ENCODE results near the gene NRXN3.
A peak's percentile ranks its signal among the peaks of the same experiment; 100 is the strongest.
"Not testable (repeated sequence)": the region's sequence is repeated elsewhere in the genome, so short reads cannot be mapped to it uniquely, and the experiment has no call there.

NRXN3 gene

DNA sequence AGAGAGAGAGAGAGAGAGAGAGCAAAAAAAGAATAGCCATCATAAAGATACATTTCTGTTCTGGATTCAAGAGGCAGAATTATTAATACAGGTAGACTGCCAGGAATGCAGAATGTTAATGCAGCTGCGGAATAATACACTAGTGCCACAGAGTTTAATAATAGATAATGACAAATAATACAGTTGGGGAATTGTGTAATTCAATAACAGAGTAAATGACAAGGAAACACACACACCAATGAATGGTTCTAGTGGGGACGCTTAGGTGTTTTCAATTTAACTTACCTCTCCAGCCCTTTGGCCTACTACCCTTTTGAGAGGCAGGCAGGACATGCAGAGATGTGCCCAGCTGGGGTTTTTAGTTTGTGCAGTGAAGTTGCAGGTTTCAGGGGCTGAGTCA is 313.9 kb downstream of the NRXN3 start:
- FAIRE-seq (no peak), DNase-seq (ENCODE audit: low spot score) (no peak)

DNA sequence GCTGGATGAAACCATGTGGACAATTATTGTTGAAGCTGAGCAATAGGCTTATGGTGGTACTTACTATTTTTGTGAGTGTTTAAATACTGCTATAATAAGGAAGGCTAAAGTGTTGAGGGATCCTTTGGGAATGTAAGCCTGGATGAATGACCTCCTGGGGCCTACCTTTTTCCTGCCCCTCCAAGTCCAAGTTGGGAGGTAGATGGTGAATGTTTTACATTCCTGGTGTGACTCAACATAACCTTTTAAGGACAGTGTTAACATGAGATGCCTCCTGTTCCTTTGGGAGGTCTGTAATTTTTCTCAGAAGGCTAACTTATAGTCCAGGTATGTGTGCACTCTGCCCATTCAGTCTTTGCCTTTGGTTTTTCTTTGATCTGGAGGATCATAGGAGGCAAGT is 315.9 kb downstream of the NRXN3 start:
- FAIRE-seq, result no peak
- DNase-seq (ENCODE audit: low spot score), result no peak

DNA sequence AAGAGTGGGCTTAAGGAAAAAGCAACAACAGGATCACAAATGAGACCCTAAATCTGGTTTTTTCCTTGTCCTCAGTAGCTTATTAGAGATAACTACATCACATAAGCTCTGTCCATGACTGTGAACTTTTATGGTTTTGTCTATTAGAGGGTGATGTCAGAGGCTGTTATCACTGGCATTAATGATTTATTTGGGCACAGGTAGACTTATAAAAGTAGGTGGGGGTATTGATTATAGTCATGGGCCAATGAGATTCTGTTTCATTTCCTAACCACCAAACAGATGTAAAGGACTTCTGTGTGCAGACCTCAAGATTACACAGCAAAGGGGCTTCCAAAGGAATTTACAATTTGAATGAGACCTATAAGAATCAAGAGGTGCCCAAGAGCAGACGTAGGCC is 316.4 kb downstream of the NRXN3 start:
- FAIRE-seq (no peak), DNase-seq (ENCODE audit: low spot score) (no peak)

DNA sequence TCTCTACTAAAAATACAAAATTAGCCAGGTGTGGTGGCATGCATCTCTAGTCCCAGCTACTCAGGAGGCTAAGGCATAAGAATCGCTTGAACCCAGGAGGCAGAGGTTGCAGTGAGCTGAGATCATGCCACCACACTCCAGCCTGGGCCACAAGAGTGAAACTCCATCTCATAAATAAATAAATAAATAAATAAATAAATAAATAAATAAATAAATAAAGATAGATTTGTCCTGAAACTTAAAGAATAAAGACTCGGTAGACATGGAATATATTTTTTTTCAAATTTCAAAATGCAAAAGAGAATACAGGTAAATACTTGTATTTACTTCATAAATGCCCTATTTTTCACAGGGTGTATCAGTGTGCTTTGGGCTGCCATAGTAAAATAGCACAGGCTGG is 317.4 kb downstream of the NRXN3 start:
- FAIRE-seq; DNase-seq (ENCODE audit: low spot score): not testable (repeated sequence)

DNA sequence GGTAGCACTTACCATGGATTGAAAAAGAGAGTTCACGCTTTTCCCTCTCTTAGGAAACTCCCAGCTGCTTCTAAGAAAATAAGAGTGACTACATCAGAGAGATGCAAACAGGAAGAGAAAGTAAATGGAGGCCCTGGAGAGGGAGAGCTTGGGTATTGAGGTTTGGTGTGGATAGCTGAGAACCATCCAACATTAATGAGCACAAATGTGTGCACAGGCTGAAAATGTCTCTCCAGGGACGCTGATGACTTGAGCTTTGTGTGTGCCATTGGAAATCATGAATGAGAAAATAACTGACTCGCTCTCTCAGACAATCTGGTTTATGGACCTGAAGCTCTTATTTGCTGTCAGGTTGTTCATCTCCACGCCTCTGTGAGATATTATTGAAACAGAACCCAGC is 318.8 kb downstream of the NRXN3 start:
- DNase-seq (ENCODE audit: low spot score) (no peak), FAIRE-seq (no peak)

DNA sequence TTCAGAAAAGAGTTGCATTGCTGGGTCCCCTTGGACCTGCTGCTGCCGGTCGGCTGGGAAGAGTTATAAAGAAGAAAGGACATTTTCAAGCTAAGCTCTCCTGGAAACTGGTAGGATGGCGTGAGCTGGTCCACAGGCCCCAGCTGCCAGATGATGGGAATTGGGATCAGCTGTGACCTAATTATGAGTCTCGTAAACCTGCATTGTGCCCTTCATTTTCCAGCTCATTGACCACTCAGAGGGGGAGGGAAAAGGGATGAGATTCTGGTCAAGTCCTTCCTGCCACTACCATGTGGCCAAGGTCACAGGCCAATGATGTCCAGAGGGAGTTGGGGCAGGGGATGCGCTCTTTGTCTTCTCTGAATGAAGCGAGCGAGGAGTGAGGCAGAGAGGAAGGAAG is 320.9 kb downstream of the NRXN3 start:
- no peak for DNase-seq (ENCODE audit: low spot score)

DNA sequence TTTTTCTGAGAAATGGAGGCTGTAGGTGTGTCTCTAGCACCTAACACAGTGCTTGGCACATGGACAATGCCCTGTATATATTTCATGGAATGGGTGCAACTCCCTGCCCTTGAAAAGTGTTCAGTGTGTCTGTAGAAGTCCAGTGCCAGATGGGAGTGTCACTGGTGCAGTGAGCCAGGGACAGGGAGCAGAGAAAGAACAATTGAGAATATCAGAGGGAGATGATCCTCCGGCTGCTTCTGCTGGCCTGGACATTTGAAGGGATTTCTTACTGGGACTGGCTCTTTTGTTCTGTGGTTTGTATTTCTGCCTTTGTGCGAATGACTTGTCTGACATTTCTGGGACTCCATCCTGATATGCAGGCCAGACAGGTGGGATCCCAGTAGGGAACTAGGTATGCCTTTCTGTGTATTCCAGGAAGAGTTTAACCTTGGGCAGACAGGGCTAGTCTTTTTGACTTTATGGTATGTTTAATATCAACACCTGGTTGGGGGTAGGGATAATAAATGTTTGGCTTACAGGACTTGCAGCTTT is 328.0 kb downstream of the NRXN3 start:
- FAIRE-seq (no peak), DNase-seq (ENCODE audit: low spot score) (no peak)

More for the DNA sequence above, 320.9 kb downstream of the NRXN3 start:
- no peak for FAIRE-seq

DNA sequence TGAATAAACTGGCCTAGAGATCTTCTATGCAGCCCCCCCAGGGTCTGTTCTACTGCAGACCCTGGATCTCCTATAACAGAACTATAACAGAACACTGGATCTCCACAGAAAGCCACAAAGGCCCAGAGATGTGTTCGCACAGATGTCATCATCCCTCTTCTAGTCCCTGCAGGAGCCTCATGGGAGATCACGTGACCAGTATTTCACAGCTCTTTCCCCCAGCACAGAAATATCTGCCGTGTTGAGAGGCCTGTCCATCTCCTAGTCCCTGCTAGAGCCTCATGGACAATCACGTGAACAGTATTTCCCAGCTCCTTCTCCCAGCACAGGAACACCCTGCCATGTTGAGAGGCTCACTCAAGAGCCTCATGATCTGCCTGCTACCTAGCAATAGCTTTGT is 331.7 kb downstream of the NRXN3 start:
- DNase-seq (ENCODE audit: low spot score), result no peak

DNA sequence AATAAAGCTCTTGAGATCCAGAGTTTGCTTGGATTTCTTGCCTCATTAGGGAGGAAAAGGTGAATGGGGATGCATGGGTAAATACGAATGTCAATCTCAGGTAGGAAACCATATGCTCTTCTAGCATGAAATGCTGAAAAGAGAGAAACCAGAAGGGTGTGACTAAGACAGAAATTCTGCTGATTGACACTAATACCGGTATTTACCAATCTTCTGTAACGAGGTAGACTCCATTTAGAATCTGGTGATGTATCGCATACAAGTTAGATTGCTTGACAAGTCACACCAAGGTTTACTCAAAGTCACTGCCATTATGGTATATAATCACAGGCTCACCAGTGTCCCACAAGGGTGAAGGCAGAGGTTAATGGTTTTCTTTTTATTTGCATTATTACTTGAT is 337.9 kb downstream of the NRXN3 start:
- DNase-seq (ENCODE audit: low spot score) (no peak), FAIRE-seq (no peak)

More for the DNA sequence above, 331.7 kb downstream of the NRXN3 start:
- no peak for FAIRE-seq

DNA sequence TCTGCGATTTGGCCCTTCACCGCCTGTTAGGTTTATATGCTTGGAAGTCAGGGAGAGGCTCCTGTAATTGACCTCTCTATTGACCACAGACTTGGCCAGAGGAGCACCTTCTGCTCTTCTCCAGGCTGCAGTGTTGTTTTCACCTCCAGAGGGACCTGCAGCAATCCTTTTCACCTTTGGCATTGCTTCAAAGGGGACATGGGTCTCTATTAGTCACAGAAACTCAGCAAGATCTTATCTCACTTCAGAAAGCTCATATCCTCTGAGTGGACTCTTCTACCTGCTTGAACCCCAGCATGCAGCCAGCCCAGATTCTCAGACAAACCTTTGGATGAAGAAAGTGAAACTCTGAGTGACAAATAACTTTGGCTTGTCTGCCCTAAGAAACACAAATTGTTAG is 339.3 kb downstream of the NRXN3 start:
- DNase-seq (ENCODE audit: low spot score) (no peak), FAIRE-seq (no peak)

DNA sequence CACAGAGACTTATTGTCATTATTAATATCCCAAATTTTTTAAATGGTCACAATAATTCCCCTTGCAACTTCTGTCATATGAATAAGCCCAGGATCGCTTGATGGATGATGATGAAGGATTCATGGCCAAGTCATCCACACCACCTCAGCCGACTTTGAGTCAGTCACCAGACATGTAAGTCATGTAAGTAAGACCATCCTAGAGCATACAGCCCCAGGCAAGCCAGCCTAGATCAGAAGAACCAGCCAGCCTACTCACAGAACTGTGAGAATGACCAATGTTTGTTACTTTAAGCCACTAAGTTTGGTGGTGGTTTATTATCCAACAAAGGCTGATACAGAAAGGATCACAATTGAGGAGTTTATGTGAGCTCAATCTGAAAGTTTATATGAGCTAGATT is 341.8 kb downstream of the NRXN3 start:
- DNase-seq (ENCODE audit: low spot score), result no peak
- FAIRE-seq, result no peak

DNA sequence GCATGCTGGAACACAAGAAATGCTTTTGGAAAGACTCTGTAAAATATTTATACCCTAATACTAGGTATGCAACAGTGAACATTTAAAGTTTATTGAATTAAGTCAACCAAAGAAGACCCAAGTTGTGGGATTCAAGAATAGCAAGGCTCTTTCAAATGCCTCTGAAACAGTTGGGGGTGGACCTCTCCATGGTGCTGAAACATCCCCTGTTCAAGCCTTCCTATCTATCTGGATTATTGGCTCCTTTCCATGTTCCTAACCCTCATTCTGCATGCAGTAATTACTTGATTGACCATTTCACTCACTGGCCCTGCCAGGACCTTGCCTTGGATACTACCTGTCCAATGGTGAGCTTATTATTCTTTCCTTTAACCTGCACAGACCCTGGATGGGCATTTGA is 349.7 kb downstream of the NRXN3 start:
- DNase-seq (ENCODE audit: low spot score) (peak; percentile 34), FAIRE-seq (no peak)

DNA sequence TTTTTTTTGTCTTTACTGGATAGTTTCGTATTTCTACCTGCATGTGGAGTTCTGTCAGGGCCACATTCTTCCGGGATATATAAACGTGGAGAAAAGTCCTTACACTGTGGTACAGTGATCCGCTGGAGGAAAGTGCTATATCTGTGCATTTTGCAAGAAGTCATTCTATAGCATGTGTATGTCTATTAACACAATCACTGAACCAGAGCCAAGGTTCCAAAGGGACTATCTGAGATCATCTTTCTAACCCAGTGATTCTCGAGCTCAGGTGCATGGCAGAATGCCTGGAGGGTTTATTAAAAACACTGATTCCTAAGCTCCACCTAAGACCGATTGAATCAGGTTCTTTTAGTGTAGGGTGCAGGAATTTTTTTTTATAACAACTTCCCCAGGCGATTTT is 354.0 kb downstream of the NRXN3 start:
- DNase-seq (ENCODE audit: low spot score), result no peak
- FAIRE-seq, result no peak

DNA sequence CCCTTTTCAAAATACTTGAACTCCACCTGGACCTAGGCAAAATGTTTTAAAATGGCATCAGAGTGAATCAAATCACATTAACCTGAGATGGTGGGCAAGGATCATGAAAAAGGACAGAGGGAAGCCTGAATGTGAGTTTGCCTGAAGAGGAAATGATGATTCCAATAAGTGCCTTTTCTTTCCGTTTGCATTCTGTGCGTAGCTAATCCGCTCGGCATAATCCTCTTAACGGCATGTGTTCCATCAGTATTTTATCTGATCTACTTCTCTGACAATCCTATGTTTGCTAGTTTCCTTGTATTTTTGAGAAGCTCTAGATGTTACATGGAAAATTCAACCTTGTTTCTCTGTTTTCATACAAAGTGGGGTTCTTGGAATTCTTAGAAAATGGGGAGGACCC is 354.6 kb downstream of the NRXN3 start:
- no peak for FAIRE-seq
- DNase-seq (ENCODE audit: low spot score), result no peak

DNA sequence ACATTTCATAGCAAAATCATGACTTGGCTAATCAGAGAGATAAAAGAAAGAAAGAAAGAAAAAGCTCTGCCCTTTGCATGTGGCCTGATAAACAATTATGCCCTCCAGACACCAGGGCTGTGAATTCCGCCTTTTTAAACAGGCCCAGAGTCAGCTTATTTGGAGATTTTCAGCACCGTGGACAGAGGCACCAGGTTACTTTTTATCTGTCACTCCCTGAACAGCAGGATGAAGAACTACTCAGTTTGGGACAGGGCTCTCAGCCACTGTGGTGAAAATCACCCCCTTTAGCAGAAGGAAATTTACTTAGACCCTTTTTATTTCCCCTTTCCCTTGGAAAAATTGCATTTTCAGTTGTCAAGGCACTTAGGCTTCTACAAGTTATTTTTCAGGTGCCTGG is 359.9 kb downstream of the NRXN3 start:
- FAIRE-seq, result no peak
- DNase-seq (ENCODE audit: low spot score), result peak; percentile 43

DNA sequence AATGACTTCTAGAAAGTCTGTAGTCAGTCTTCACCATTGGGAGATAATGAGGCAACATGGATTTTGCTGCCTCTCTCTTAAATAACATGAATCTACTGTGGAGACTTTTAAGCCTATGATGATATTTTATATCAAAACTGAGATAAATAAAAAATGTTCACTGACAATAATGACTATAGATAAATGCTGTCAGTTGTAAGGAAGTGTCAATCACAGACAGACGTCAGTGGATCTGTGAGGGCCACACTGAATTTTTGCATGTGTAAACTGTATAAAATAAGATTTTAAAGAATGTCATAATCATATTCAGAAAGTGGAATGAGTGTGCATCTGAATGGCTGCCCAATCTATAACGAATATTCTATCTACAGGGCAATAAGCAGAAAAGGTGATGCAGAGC is 364.0 kb downstream of the NRXN3 start:
- no peak for FAIRE-seq

DNA sequence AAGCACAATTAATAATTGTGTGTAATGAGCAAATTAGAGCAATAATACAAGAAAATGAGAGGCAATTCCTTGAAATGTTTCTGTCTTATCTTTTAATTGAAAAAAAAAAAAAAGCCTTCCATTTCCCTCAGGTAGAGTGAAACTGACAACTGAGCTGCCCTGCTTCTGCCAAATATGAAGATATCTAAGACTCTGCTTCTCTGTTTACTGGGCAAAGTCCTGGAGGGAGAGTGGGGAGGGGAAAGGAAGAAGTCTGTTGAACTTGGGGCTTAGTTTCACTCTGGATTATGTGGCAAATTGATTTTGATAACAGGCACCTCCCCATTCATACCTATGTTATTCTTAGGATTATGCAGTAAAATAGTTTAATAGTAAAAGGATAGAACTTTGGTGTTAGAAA is 364.9 kb downstream of the NRXN3 start:
- DNase-seq (ENCODE audit: low spot score), result no peak
- no peak for FAIRE-seq

More for the DNA sequence above, 364.0 kb downstream of the NRXN3 start:
- no peak for DNase-seq (ENCODE audit: low spot score)

DNA sequence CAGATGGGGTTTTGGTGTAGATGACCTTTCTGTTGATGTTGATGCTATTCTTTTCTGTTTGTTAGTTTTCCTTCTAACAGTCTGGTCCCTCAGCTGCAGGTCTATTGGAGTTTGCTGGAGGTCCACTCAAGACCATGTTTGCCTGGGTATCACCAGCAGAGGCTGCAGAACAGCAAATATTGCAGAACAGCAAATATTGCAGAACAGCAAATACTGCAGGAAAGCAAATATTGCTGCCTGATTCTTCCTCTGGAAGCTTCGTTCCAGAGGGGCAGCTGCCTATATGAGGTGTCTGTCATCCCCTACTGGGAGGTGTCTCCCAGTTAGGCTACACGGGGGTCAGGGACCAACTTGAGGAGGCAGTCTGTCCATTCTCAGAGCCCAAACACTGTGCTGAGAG is 371.6 kb downstream of the NRXN3 start:
- not testable (repeated sequence) for FAIRE-seq; DNase-seq (ENCODE audit: low spot score)

DNA sequence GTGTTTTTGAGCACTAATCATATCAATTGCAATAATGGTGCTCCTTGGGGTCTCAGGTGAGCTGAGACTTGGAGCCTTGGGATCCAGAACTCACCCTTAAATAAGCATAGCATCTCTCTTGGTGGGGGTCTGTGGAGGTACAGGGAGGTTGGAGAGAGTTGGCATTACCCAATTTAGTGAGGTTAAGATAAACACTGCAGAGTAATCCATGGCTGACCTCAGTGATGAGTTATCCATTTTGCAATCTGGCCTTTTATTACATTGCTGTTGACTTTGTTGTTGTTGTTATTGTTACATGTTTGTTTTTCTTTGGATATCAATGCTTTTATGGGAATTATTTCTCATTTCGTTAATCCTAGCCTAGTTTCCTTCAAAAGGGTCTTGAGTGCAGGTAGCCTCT is 373.3 kb downstream of the NRXN3 start:
- FAIRE-seq (no peak), DNase-seq (ENCODE audit: low spot score) (no peak)

DNA sequence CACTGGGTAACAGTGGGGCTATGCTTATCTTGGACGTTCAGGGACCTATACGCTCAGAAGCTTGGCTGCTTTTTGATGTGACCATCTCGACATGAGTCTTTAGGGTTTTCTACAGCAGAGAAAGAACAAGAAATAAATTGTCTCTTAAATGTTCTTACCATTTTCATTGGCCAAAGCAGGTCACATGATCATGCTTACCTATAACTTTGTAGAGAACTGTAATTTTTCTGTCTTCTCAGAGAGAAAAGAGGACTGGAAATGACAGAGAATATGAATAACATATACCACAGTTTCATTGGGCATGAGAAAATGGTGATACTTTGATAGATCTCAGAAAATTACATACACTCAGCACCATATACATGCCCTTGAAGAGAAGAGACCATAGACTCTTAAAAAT is 390.9 kb downstream of the NRXN3 start:
- FAIRE-seq, result no peak
- DNase-seq (ENCODE audit: low spot score), result no peak

DNA sequence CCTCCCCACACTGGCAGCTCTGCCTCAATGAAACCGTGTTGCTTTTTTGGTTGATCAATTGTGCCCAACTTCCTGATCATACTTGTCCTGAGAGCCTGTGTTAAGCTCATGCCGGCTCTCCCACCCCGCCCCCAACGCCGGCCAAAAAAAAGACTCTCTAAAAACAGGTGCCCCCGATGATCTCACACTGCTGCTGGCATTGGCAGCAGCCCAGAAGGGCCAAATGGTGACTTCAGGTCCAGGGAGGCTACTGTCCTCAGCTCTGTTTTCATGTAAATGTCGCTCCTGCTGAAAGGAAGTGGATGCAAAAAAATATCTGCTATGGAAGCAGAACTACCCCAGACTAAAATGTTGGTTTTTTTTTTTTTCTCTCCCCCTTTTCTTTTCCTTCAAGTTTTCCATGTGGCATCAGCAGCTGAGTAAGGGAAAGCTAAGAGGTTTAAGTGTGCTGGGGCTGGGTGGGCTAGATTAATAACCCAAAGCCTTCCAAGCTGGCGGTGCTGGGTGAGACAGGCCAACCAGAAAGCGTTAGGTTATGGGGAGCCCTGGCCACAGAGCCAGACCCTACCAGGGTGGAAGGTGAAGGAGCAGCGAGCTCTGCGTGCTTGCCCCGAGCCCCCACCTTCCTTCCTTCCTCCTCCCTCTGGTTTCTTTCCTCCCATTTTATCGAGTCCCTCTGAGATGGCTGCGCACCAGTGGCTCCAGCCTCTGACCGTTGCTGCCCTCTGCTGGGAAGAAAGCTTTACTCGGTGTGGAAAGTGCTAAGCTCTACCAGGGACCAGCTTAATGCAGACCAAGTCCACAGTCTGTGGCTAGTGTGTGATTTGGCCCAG is 396.1 kb downstream of the NRXN3 start:
- FAIRE-seq, result peak; percentile 96
- peak; percentile 78 for DNase-seq (ENCODE audit: low spot score)

DNA sequence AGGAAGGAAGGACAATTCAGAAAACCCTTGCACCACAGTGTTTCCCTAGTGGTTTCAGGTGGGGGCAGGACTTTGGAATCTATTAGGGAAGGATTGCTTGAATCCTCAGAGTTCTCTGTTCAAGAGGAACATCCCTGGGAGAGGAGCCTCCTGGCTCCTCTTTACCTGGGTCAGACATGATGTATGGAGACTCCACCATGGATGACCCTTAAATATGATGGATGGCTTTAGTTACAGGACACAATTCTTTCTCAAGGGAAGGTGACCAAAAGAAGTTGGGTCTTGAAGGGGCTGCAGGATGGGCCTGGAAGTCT is 396.6 kb downstream of the NRXN3 start:
- DNase-seq (ENCODE audit: low spot score) (no peak), FAIRE-seq (no peak)

DNA sequence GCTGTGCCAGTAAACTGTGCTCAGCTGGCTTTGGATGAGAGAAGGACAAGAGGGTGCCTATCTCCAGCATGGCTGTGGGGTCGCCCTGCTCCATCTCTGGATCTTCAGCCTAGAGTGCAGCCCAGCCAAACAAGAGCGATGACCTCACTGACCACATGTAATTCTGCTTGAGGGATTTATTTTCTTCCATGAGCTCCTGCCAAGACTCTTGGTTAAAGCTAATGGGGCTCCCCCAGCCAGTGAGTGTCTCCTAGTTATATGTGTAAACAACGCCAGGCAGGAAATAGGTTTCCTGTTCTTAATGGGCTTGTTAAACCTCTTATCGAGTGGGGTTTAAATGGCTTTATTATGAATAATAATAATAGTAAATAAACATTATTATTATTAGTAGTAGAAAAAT is 397.2 kb downstream of the NRXN3 start:
- DNase-seq (ENCODE audit: low spot score) (no peak), FAIRE-seq (no peak)

All from urothelium cell line (cell line).